GM18861 (cell line): ENCODE data around the gene PAQR4.

Source experiments
- ATAC-seq: cut with Tn5 transposase; IDR thresholded peaks from one replicate; pipeline ENCODE4 v1.9.1; 2021; ENCODE audit not compliant: unreplicated experiment

PAQR4 gene

GRCh38 chr16:2964475-2965336, 4.4 kb upstream of the PAQR4 start:
- ATAC-seq, result no peak

GRCh38 chr16:2966043-2966807, 2.9 kb upstream of the PAQR4 start:
- ATAC-seq, result no peak

GRCh38 chr16:2966808-2967191, 2.3 kb upstream of the PAQR4 start:
- no peak for ATAC-seq

- no peak for ATAC-seq
These were observed 1.9 kb upstream of the PAQR4 start for GRCh38 chr16:2967211-2967631.

GRCh38 chr16:2967721-2968161, 1.4 kb upstream of the PAQR4 start:
- ATAC-seq, result no peak

- no peak for ATAC-seq
These were observed 795 bp upstream of the PAQR4 start for GRCh38 chr16:2968368-2968737.

- no peak for ATAC-seq
These were observed 685 bp downstream of the PAQR4 start for GRCh38 chr16:2969545-2970521.

GRCh38 chr16:2970563-2970962, 1.4 kb downstream of the PAQR4 start:
- ATAC-seq, result no peak

GRCh38 chr16:2971134-2971984, 2.2 kb downstream of the PAQR4 start:
- ATAC-seq, result no peak

- ATAC-seq, result no peak
These were observed 3.0 kb downstream of the PAQR4 start for GRCh38 chr16:2971985-2972784.

- no peak for ATAC-seq
These were observed 3.9 kb downstream of the PAQR4 start for GRCh38 chr16:2973093-2973492.

- no peak for ATAC-seq
These were observed 4.6 kb downstream of the PAQR4 start for GRCh38 chr16:2973605-2974318.

- ATAC-seq, result no peak
These were observed 5.3 kb downstream of the PAQR4 start for GRCh38 chr16:2974319-2975056.

GRCh38 chr16:2975161-2975795, 6.1 kb downstream of the PAQR4 start:
- ATAC-seq, result no peak

GRCh38 chr16:2976201-2976600, 7.1 kb downstream of the PAQR4 start:
- ATAC-seq, result no peak

- no peak for ATAC-seq
These were observed 7.5 kb downstream of the PAQR4 start for GRCh38 chr16:2976673-2977072.

- ATAC-seq, result no peak
These were observed 8.3 kb downstream of the PAQR4 start for GRCh38 chr16:2977440-2977839.
